ENCODE results near the gene OTUD3. TPM values are rescaled to one million over a fixed set of nuclear protein-coding genes. Genes with fewer than 3 reads are reported as not detected.
A peak's percentile ranks its signal among the peaks of the same experiment; 100 is the strongest.

OTUD3 gene, protein sequence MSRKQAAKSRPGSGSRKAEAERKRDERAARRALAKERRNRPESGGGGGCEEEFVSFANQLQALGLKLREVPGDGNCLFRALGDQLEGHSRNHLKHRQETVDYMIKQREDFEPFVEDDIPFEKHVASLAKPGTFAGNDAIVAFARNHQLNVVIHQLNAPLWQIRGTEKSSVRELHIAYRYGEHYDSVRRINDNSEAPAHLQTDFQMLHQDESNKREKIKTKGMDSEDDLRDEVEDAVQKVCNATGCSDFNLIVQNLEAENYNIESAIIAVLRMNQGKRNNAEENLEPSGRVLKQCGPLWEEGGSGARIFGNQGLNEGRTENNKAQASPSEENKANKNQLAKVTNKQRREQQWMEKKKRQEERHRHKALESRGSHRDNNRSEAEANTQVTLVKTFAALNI
- 11.5 TPM for total RNA-seq
- long read RNA-seq, partial matches to known transcripts, result 0 of 2 reads
- long read RNA-seq, other reads (novel, unspliced or antisense), result 2 of 2 reads

DNA sequence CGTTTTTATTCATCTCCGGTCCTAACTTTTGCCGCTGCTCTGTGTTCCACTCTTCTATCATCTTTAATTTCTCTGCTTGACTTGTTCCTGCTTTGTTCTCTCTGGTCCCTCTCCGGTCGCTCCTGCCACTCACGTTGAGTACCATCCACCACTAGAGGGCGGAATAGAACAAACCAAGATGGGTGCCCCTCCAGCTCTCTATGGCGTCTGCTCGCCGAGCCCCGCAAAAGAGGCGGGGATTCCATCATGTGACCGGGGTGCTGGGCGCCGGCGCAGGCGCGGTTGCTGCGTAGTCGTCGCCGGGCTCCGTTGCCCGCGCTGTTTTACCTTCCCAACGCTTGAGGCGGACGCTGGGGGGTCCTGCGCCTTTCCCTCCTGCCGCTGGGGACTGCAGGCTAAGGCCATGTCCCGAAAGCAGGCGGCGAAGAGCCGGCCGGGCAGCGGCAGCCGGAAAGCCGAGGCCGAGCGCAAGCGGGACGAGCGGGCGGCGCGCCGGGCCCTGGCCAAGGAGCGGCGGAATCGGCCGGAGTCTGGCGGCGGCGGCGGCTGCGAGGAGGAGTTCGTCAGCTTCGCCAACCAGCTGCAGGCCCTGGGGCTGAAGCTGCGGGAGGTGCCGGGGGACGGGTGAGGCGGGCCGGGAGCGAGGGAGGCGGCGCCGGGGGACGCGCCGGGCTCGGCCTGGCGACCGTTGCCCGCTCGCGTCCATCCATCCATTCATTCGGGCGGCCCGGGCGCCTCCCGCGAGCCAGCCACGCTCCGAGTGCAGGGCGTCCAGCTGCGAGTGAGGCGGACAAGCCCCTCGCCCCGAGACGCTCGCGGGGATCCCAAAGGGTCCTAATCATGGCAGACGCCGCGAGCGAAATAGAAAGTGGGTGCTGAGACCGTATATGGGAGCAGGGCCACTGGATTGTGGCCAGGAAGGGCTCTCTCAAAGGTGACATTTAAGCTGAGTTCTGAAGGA, at the start of gene OTUD3:
Gene OTUD3 (plus strand): TSS at position 285 of the 961 bp plus-strand sequence. CDS start 119 bp downstream, at position 404.
- peak; percentile 97 to 99 for ATAC-seq
- intact Hi-C loops (cut with DNase I), result no loop called here
- Histone ChIP-seq H3K27me3 (ENCODE audit: low read depth) (no peaks in the 10 kb centered on the region), H3K4me1 (peaks cover 26% of the 10 kb centered on the region), H3K36me3 (no peaks in the 10 kb centered on the region), H3K27ac (peak within 1 kb of the TSS; percentile 93), H3K4me3 (peak within 1 kb of the TSS; percentile 86), H3K9me3 (no peaks in the 10 kb centered on the region)
- DNase-seq, result peak; percentile 95
- TF ChIP-seq, protein P1, sequence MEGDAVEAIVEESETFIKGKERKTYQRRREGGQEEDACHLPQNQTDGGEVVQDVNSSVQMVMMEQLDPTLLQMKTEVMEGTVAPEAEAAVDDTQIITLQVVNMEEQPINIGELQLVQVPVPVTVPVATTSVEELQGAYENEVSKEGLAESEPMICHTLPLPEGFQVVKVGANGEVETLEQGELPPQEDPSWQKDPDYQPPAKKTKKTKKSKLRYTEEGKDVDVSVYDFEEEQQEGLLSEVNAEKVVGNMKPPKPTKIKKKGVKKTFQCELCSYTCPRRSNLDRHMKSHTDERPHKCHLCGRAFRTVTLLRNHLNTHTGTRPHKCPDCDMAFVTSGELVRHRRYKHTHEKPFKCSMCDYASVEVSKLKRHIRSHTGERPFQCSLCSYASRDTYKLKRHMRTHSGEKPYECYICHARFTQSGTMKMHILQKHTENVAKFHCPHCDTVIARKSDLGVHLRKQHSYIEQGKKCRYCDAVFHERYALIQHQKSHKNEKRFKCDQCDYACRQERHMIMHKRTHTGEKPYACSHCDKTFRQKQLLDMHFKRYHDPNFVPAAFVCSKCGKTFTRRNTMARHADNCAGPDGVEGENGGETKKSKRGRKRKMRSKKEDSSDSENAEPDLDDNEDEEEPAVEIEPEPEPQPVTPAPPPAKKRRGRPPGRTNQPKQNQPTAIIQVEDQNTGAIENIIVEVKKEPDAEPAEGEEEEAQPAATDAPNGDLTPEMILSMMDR (IDR thresholded peaks at IDR 0.05), result peak; percentile 91

DNA sequence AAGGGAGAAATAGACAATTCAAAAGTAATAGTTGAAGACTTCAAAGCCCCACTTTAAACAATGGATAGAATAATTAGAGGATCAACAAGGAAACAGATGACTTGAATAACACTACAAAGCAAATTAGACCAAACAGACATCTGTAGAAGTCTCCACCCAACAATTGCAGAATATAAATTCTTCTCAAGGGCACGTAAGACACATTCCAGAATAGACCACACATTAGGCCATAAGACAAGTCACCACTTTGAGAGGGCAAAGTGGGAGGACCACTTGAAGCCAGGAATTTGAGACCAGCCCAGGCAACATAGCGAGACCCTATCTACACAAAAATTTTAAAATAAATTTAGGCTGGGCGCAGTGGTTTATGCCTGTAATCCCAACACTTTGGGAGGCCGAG, 46.6 kb upstream of the OTUD3 start:
- DNase-seq, result no peak
- Histone ChIP-seq H3K4me1 (no peaks in the 10 kb centered on the region), H3K36me3 (no peaks in the 10 kb centered on the region), H3K27me3 (ENCODE audit: low read depth) (peaks cover 13% of the 10 kb centered on the region), H3K9me3 (no peaks in the 10 kb centered on the region), H3K27ac (no peak overlapping the region), H3K4me3 (no peak overlapping the region)
- intact Hi-C loops (cut with DNase I), result no loop called here
- no peak for ATAC-seq
- TF ChIP-seq, protein P1 (IDR thresholded peaks at IDR 0.05), result no peak

DNA sequence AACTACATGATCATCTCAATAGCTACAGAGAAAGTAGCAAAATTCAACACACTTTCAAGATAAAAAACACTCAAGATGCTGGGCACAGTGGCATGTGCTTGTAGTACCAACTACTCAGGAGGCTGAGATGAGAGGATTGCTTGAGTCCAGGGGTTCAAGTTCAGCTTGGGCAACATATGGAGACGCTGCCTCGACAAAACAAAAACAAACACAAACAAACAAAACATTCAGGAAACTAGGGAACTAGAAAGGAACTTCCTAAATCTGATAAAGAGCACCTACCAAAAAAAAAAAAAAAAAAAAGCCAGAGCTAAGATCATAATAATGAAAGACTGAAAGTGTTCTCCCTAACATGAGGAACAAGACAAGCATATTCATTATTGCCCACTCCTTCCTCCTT, 44.3 kb upstream of the OTUD3 start:
- Histone ChIP-seq H3K4me3 (no peak overlapping the region), H3K27ac (no peak overlapping the region), H3K27me3 (ENCODE audit: low read depth) (no peaks in the 10 kb centered on the region), H3K9me3 (no peaks in the 10 kb centered on the region), H3K4me1 (no peaks in the 10 kb centered on the region), H3K36me3 (no peaks in the 10 kb centered on the region)
- TF ChIP-seq, protein P1 (IDR thresholded peaks at IDR 0.05), result no peak
- intact Hi-C loops (cut with DNase I), result no loop called here
- ATAC-seq (no peak), DNase-seq (no peak)

GRCh38 chr1:19840228-19840627, 42.0 kb upstream of the OTUD3 start:
- Histone ChIP-seq H3K4me1 (no peaks in the 10 kb centered on the region), H3K36me3 (no peaks in the 10 kb centered on the region), H3K4me3 (no peak overlapping the region), H3K9me3 (no peaks in the 10 kb centered on the region), H3K27me3 (ENCODE audit: low read depth) (no peaks in the 10 kb centered on the region), H3K27ac (no peak overlapping the region)
- TF ChIP-seq, protein P1 (IDR thresholded peaks at IDR 0.05), result no peak
- intact Hi-C loops (cut with DNase I), result no loop called here
- DNase-seq (no peak), ATAC-seq (no peak)

DNA sequence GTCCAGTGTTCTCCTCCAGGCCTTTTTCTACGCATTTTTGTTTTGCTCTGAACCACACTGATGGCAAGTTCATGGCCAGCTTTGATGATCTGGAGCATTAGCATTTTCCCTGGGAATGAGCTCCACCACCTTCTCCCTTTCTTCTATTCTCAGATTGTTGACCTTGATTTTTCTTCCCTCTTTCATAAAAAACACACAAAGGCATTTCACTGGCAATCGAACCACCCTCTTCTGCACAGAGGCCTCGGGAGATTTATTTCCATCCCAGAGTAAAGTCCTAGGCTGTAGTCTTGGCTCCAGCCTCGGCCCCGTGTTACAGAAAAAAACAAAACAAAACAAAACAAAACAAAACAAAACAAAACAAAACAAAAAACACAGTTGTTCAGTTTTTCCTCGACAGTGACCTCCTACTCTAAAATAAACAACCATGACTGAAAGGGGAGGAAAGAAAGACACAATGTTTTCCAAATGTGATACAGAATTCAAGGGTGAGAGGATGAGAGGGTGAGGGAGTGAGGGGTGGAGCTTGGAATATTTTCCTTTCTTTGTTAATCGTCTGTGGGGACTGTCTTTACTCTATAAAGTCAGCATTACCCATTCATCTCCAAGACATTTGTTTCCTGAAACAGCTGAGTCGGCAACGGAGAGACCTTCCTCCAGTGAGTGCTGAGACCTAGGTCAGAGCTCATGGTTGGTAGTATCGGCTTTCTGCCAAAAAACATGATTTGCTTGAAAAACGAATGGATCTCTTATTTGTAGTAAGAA, 37.3 kb upstream of the OTUD3 start:
- intact Hi-C loops (cut with DNase I), result no loop called here
- no peak overlapping the region for H3K27ac ChIP-seq
- no peaks in the 10 kb centered on the region for H3K36me3 ChIP-seq
- TF ChIP-seq, protein P1 (IDR thresholded peaks at IDR 0.05), result no peak
- ATAC-seq, result no peak
- no peaks in the 10 kb centered on the region for H3K4me1 ChIP-seq
- no peak for DNase-seq
- H3K27me3 ChIP-seq (ENCODE audit: low read depth), result peaks cover 6% of the 10 kb centered on the region
- H3K4me3 ChIP-seq, result no peak overlapping the region
- no peaks in the 10 kb centered on the region for H3K9me3 ChIP-seq
